NCI-H128 (cell line): ENCODE results near the gene SPEN.
"Not testable (repeated sequence)": the region's sequence is repeated elsewhere in the genome, so short reads cannot be mapped to it uniquely, and the experiment has no call there.

ENCODE experiments used
- DNase-seq: peaks from one replicate; lab custom pipeline; 2025; ENCODE audit not compliant: unreplicated experiment; lab: John Stamatoyannopoulos, UW

The SPEN gene

GRCh38 chr1:15892857-15893599 lies 45.5 kb downstream of the SPEN start:
- not testable (repeated sequence) for DNase-seq

DNA sequence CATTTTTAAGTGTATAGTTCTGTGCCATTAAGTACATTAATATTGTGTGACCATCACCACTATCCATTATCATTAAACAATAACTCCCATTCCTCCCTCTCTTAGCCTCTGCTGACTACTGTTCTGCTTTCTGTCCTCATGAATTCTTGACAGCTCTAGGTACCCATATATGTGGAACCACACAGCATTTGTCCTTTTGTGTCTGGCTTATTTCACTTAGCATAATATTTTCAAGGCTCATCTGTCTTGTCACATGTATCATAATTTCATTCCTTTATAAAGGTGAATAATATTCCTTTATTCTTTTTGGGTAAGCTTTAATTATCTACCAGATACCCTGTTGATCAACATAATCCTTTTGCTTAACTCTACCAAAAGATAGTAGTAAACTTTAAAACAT lies 47.7 kb downstream of the SPEN start:
- DNase-seq: no peak

DNA sequence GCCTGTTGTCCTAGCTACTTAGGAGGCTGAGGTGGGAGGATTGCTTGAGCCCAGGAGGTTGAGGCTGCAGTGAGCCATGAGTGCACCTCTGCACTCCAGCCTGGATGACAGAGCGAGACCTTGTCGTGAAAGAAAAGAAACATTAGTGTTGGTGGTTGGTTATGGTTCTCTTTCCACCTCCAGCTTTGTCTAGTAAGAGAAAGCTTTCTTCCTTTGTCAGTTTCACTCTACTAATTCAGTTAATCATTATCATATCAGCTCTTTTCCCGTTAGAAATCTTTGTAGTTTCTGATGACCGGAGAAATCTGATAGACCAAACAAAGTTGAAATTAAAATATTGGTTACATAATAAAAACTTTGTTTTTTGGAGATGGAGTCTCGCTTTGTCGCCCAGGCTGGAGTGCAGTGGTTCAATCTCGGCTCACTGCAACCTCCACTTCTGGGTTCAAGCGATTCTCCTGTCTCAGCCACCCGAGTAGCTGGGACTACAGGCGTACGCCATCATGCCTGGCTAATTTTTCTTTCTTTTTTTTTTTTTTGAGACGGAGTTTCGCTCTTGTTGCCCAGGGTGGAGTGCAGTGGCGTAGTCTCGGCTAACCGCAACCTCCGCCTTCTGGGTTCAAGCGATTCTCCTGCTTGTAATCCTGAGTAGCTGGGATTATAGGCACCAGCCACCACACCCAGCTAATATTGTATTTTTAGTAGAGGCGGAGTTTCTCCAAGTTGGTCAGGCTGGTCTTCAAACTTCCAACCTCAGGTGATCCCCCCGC lies 49.5 kb downstream of the SPEN start:
- DNase-seq: not testable (repeated sequence)

DNA sequence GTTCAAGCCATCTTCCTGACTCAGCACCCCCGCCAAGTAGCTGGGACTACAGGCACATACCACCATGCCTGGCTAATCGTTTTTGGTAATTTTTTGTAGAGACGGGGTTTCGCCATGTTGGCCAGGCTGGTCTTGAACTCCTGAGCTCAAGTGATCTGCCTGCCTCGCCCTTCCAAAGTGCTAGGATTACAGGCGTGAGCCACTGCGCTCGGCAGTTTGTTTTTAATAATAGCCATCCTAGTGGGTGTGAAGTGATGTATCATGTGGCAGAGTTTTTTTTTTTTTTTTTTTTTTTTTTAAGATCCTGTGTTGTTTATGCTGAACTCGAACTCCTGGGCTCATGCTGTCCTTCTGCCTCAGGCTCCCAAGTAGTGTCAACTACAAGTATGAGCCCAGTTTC lies 51.8 kb downstream of the SPEN start:
- no peak for DNase-seq

GRCh38 chr1:15900662-15901279 lies 53.3 kb downstream of the SPEN start:
- no peak for DNase-seq

DNA sequence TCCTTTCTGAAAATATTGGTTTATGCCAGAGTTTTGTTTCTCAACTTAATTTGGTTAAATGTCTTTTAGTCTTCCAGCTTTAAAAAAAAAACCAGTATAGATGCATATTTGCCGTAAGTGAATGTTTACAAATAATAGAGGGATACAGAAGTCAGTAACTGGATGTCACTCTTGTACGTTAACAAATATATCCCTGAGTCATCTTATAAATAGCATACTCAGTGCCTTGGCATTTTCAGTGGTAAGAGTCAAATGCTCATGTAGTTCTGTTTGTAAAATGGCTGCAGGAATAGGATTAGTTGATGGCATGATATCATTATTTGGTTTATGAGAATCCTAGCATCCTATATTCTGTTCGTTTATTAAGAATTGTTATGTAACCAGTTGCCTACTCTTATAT lies 55.4 kb downstream of the SPEN start:
- no peak for DNase-seq

GRCh38 chr1:15908597-15908996 lies 61.1 kb downstream of the SPEN start:
- no peak for DNase-seq

DNA sequence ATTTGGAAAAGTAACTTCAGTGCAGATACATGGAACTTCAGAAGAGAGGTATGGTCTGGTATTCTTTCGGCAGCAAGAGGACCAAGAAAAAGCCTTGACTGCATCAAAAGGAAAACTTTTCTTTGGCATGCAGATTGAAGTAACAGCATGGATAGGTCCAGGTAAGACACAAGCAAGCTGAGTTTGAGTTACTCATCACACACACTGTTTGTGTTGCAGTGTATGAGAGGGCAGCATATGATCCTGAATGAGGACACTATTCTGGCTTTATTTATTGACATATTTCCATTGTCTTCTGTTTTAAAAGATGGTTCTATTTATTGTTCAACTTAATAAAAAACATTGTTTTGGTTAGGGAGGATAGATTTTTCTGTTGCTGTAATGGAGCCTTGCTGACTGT lies 63.6 kb downstream of the SPEN start:
- no peak for DNase-seq

DNA sequence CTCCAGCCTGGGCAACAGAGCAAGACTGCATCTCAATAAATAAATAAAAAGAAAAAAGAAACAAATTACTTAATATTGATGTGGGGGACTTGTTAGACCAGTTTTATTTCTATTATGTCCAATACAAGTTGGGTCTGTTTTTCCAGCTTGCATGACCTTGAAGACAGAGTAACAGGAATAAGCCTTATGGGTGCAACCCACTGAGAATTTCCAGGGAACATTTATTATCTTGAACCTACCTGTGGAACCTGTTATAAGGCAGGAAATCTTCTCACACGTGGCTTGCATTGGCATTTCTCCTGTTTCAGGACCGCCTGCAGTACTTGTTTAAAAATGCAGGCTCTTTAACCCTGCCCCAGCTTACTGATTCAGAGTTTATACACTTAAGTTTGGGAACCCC lies 64.4 kb downstream of the SPEN start:
- no peak for DNase-seq

- DNase-seq: not testable (repeated sequence)
These were observed 66.1 kb downstream of the SPEN start for GRCh38 chr1:15913607-15914006.

DNA sequence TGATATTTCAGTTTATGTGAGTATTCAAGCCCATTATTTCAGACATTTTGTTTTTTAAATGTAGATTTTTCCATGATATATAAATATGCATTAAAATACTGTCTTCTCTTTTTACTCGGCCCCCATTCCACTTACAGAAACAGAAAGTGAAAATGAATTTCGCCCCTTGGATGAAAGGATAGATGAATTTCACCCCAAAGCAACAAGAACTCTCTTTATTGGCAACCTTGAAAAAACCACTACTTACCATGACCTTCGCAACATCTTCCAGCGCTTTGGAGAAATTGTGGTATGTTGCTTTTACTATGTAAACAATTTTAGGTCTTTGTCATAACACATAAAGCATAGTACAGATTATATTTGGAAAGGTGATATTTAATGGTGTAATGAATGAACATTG lies 68.5 kb downstream of the SPEN start:
- no peak for DNase-seq

DNA sequence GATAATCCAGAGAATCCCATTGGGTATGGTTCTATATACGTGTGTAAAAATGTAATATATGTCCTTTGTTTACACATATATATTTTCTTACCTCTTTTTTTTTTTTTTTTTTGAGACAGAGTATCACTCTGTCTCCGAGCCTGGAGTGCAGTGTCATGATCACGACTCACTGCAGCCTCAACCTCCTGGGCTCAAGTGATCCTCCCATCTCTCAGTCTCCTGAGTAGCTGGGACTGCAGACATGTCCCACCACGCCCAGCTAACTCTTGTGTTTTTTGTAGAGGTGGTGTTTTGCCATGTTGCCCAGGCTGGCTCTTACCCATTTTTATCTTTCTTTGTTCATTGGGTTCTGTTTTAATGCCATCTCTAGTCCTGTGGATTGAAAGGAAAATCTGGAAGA lies 68.9 kb downstream of the SPEN start:
- no peak for DNase-seq

GRCh38 chr1:15916916-15917315 lies 69.4 kb downstream of the SPEN start:
- DNase-seq: no peak

GRCh38 chr1:15918962-15919715 lies 71.6 kb downstream of the SPEN start:
- no peak for DNase-seq

DNA sequence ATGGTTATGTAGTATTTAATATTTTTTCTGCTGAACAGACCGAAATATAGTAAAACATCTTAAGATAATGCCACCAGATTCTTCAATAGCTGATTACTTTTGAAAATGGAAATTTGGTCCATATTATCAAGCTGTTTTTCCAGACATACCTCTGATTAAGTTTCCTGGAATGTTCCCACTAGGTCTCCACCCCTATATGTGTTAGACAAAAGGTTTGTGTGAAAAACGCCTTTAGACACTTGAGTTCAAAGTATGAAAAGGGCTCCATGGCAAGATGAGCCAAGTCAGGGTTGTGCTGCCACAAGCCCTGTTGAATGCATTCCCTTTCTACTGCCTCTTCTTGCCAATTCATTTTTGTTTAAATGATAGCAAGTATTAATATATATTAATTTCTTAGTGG lies 75.7 kb downstream of the SPEN start:
- no peak for DNase-seq

DNA sequence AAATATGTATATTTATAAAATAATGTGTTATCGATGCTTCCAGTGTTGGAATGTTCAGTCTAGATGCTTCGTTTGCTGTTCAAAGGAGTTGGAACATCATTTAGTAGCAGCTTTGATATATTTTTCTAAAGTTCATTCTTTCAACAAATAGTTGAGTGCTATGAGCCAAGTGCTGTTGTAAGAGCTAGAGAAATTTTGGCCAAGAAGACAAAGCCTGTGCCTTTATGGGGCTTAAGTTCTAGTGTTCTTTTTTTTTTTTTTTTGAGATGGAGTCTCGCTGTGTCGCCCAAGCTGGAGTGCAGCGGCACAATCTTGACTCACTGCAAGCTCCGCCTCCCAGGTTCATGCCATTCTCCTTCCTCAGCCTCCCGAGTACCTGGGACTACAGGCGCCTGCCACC lies 78.9 kb downstream of the SPEN start:
- not testable (repeated sequence) for DNase-seq

GRCh38 chr1:15928971-15929965 lies 81.8 kb downstream of the SPEN start:
- no peak for DNase-seq

DNA sequence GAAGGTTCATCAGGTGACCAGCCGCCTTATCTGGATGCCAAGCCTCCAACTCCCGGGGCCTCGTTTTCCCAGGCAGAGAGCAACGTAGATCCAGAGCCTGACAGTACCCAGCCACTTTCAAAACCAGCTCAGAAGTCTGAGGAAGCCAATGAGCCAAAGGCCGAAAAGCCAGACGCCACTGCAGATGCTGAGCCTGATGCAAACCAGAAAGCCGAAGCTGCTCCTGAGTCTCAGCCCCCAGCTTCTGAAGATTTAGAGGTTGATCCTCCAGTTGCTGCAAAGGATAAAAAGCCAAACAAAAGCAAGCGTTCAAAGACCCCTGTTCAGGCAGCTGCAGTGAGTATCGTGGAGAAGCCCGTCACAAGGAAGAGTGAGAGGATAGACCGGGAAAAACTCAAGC lies 83.9 kb downstream of the SPEN start:
- DNase-seq: no peak

GRCh38 chr1:15931884-15932283 lies 84.4 kb downstream of the SPEN start:
- no peak for DNase-seq

DNA sequence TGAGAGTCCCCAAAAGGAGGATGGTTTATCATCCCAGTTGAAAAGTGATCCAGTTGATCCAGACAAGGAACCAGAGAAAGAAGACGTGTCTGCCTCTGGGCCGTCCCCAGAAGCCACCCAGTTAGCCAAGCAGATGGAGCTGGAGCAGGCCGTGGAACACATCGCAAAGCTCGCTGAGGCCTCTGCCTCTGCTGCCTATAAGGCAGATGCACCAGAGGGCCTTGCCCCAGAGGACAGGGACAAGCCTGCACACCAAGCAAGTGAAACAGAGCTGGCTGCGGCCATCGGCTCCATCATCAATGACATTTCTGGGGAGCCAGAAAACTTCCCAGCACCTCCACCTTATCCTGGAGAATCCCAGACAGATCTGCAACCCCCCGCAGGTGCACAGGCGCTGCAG lies 85.1 kb downstream of the SPEN start:
- no peak for DNase-seq
